Activated naive CD4-positive, alpha-beta T cell treated with anti-CD3 and anti-CD28 coated beads, Interleukin-2, amount 50 U/mL, for 72 hours (primary cell): ENCODE measurements around the gene TMEM252. TPM values are rescaled to one million over a fixed set of nuclear protein-coding genes. Genes with fewer than 3 reads are reported as not detected.

Experiments
- ATAC-seq, 2 donors: fragments of 150-1000 bp; cut with Tn5 transposase; 2 replicates each; pipeline ENCODE4 v1.10.0; 2021; ENCODE audit warnings: mild to moderate bottlenecking in 2 of 2, moderate library complexity in 2 of 2
- DNase-seq, 2 donors: peaks; one replicate each; pipeline ENCODE4 v3.0.0; 2021 to 2022; ENCODE audit warnings: low spot score in 2 of 2
- H3K27ac Mint-ChIP-seq, 2 donors: one replicate each; pipeline ENCODE4 v1.8.0; 2022; ENCODE audit warnings: mild to moderate bottlenecking in 2 of 2, mixed read lengths in 2 of 2
- H3K36me3 Mint-ChIP-seq, 2 donors: one replicate each; pipeline ENCODE4 v1.8.0; 2022; ENCODE audit warnings: mixed read lengths in 2 of 2
- H3K9me3 Mint-ChIP-seq, 2 donors: one replicate each; pipeline ENCODE4 v1.8.0; 2022; ENCODE audit warnings: mixed read lengths in 2 of 2
- total RNA-seq, 2 donors: library from RNA; stranded (reverse); gene quantifications; one replicate each; pipeline ENCODE4 v1.2.3, GENCODE V29; 2022

TMEM252 gene, protein sequence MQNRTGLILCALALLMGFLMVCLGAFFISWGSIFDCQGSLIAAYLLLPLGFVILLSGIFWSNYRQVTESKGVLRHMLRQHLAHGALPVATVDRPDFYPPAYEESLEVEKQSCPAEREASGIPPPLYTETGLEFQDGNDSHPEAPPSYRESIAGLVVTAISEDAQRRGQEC
- not detected for total RNA-seq

DNA sequence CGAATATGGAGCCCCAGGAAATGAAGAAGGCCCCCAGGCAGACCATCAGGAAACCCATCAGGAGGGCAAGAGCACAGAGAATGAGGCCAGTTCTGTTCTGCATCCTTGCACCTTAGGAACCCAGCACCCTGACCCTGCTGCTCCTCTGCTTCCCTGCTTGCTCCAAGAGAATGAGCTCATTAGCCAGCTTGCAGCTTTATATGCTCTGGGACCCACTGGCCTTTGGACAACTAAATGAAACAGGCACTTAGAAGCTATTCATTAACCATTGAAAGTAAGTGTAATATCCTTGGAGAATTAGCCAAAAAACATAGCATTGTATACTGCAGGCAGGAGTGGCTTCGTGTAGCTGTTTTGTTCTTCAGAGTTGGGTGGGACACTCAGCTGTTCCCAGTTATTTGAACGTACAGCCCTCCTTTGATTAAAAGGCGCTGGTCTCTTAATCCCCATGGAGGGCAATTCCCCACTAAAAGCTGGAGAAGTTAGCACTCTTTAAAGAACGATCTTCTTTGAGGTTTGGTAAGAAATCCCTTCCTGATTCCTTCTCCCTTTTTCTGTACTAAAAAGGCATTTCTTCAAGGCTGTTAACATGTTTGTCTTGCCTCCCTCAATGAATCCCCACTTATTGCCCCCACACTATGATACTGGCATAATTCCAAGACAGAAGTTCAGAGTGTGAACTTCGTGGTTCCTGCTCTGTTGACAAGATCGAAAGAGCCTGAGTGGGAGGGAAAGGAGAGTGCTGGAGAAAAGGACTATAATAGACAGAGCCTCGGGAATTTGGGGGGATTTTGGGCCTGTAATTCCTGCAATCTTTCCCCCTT, at the start of gene TMEM252:
TMEM252 (minus strand) TSS at position 172 of the 824 bp plus-strand sequence; CDS start at position 103, 69 bp downstream.
- H3K9me3 Mint-ChIP-seq, result no peaks in the 10 kb centered on the region

DNA sequence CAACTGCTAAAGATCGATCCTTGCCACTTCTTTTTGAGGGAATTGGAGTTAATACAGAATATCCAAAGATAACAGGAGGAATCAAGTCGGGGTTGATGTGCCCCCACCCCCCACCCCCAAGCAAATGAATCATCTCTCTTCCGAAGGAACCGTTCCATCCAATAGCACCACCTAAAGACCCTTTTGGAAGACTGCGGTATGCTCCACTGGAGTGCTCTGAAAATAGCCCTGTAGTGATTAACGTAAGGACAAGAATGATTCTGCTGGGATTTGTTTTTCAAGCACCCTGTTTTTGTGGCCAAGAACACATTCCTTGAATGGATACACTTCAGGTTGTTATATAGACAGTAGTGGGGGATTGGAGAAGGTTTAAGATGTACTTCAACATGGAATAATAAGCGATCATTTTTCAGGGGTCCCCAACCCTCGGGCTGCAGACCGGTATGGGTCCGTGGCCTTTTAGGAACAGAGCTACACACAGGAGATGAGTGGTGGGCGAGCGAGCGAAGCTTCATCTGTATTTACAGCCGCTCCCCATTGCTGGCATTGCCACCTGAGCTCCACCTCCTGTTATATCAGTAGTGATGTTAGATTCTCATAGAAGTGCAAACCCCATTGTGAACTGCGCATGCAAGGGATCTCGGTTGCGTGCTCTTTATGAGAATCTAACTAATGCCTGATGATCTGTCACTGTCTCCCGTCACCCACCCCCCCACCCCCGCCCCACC, 44.5 kb upstream of the TMEM252 start:
- DNase-seq, result no peak
- ATAC-seq, result no peak
- Mint-ChIP-seq H3K36me3 (peaks cover under 1 to 2% of the 10 kb centered on the region in 2 donors), H3K27ac (no peak overlapping the region), H3K9me3 (peaks cover 1 to 3% of the 10 kb centered on the region in 2 donors)

More for the DNA sequence above, at the start of gene TMEM252:
- Mint-ChIP-seq H3K27ac (no peak within 1 kb of the TSS), H3K36me3 (no peaks in the 10 kb centered on the region)
- DNase-seq (no peak), ATAC-seq (no peak)

GRCh38 chr9:68584189-68585033, 43.7 kb upstream of the TMEM252 start:
- no peaks in the 10 kb centered on the region for H3K9me3 Mint-ChIP-seq
- DNase-seq (peak; percentile 72 to 89), ATAC-seq (peak; percentile 98 to 99)
- H3K27ac Mint-ChIP-seq, result no peak overlapping the region
- H3K36me3 Mint-ChIP-seq, result no peaks in the 10 kb centered on the region

GRCh38 chr9:68581696-68582095, 41.0 kb upstream of the TMEM252 start:
- H3K9me3 Mint-ChIP-seq, result no peaks in the 10 kb centered on the region
- ATAC-seq (no peak), DNase-seq (no peak)
- no peak overlapping the region for H3K27ac Mint-ChIP-seq
- H3K36me3 Mint-ChIP-seq, result no peaks in the 10 kb centered on the region

GRCh38 chr9:68577774-68578591, 37.3 kb upstream of the TMEM252 start:
- ATAC-seq, result no peak
- Mint-ChIP-seq H3K36me3 (no peaks in the 10 kb centered on the region), H3K9me3 (no peaks in the 10 kb centered on the region), H3K27ac (no peak overlapping the region)
- no peak for DNase-seq

- Mint-ChIP-seq H3K36me3 (peaks cover 5 to 7% of the 10 kb centered on the region in 2 donors), H3K9me3 (peaks cover 5% of the 10 kb centered on the region in 2 donors), H3K27ac (no peak overlapping the region)
- ATAC-seq (no peak), DNase-seq (no peak)
These were observed 35.1 kb upstream of the TMEM252 start for GRCh38 chr9:68575817-68576216.

DNA sequence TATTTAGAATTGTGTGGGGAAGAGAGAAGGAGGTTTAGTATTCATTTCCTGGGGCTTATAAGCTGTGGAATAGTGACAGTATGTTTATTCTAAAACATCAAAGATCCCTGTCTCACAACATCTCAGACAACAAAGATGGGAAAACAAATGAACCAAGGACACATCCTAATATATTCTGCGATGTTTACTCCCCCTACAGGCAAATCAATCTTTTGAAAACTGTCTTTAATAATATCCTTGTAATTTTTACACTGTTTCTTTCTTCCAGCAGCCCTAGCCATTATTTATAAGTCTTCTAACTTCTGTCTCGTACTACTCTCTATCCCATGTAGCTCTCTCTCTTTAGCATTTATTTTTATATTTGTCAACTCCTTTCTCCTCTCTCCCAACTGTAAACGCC, 33.5 kb upstream of the TMEM252 start:
- Mint-ChIP-seq H3K36me3 (peaks cover 5 to 7% of the 10 kb centered on the region in 2 donors), H3K27ac (no peak overlapping the region), H3K9me3 (peaks cover 5% of the 10 kb centered on the region in 2 donors)
- DNase-seq (no peak), ATAC-seq (no peak)

DNA sequence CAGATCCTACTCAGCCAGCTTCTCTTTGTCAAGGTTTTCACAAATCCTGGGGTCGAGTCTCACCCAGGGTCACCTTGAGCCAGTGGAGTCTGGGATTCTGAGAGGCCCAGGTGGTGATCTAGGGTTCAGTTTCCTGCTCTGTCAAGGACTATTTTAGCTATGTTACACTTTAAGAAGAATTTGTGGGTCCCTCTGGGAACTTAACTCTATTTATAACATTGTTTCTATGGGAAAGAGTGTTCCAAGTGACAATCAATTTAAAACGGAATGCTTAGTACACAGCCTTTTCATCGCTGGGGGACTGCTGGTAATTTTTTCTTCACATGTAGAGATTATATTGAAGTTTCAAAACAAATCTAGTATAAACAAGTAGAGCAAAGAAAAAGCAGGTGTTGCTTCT, 26.9 kb upstream of the TMEM252 start:
- Mint-ChIP-seq H3K36me3 (peaks cover 5 to 7% of the 10 kb centered on the region in 2 donors), H3K9me3 (peaks cover 5% of the 10 kb centered on the region in 2 donors), H3K27ac (no peak overlapping the region)
- DNase-seq (no peak), ATAC-seq (no peak)

DNA sequence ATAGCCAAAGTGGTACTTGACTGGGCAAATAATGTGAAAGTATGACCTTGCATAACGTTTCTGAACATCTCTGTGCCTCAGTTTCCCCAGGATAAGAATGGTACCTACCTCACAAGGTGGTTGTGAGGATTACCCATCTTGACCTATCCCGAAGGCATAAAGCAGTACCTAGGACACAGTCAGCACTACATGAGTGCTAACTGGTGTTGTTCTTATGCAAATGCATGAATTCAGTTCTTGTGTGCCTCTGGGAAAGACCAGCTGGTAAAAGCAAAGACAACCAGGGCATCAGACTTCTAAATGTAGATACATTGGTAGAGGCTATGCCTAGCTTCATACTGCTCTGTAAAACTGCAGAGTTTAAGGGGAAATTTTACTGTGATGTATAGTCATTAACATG, 21.8 kb upstream of the TMEM252 start:
- Mint-ChIP-seq H3K36me3 (no peaks in the 10 kb centered on the region), H3K9me3 (no peaks in the 10 kb centered on the region), H3K27ac (no peak overlapping the region)
- DNase-seq, result no peak
- ATAC-seq, result no peak

DNA sequence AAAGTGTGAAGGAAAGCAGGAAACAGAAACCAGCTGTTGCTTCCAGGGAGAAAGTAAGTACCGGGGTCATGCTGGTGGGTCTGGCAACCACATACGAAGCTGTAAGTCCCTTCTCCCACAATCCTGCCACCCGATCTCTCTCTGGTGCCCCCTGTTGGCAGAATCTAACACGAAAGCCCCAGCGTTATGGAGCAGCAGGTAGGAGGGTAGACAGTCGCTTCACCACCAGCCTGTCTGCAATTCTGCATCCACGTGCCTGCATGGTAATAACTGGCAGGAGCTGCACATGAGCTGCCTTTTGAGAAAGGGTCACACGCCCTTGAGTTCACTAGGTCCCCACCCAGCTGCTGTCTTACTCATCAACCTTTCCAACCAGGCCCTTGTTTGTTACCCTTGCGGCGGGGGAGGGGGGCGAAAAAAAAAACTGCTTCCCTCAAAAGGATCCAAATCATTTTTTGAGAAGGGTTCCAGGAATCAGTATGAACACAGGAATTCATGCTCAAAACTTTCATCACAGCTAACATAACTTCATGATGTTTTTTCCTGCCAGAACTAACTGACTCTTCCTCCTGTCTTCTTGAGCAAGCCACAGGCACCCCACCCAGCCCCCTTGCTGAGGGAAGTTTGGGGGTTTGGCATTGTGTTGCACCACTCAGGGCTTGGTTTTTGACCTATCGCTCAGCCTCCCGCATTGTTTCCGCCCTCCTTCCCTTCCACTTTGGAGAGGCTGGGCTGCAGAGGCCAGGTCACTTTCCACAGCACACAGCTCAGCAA, 19.6 kb upstream of the TMEM252 start:
- ATAC-seq, result peak; percentile 34 to 64
- peak in 1 of 2 donors; percentile 75 for DNase-seq
- no peak overlapping the region for H3K27ac Mint-ChIP-seq
- no peaks in the 10 kb centered on the region for H3K9me3 Mint-ChIP-seq
- H3K36me3 Mint-ChIP-seq, result no peaks in the 10 kb centered on the region

GRCh38 chr9:68558545-68558944, 17.9 kb upstream of the TMEM252 start:
- no peaks in the 10 kb centered on the region for H3K9me3 Mint-ChIP-seq
- no peaks in the 10 kb centered on the region for H3K36me3 Mint-ChIP-seq
- H3K27ac Mint-ChIP-seq, result no peak overlapping the region
- DNase-seq, result no peak
- ATAC-seq, result no peak

- DNase-seq (no peak), ATAC-seq (no peak)
- Mint-ChIP-seq H3K9me3 (no peaks in the 10 kb centered on the region), H3K27ac (no peak overlapping the region), H3K36me3 (no peaks in the 10 kb centered on the region)
These were observed 14.9 kb upstream of the TMEM252 start for GRCh38 chr9:68555437-68556150.

- Mint-ChIP-seq H3K9me3 (no peaks in the 10 kb centered on the region), H3K27ac (no peak overlapping the region), H3K36me3 (no peaks in the 10 kb centered on the region)
- no peak for DNase-seq
- no peak for ATAC-seq
These were observed 12.2 kb upstream of the TMEM252 start for GRCh38 chr9:68552700-68553476.

DNA sequence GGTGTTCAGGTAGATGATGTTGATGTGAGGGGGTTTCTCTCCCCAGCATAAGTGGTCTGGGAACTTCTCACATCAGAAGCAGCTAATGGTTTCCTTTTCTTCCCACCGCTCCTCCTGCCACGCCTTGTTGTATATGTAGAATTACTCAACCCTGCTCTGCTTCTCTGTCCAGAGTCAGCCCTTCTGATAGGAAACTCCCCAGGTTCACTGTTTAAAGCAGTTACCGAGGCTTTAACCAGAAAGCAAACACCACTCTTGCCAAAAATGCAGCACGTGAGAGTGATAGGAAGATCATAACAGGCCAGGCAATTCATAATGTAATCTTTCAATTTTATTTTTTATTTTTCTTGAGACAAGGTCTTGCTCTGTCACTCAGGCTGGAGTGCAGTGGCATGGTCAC, 10.5 kb upstream of the TMEM252 start:
- DNase-seq (no peak), ATAC-seq (no peak)
- Mint-ChIP-seq H3K9me3 (no peaks in the 10 kb centered on the region), H3K36me3 (no peaks in the 10 kb centered on the region), H3K27ac (no peak overlapping the region)
